Hepatocyte (in vitro differentiated cells): Measurements from ENCODE around the gene NIPAL3. TPM values are rescaled to one million over a fixed set of nuclear protein-coding genes. Genes with fewer than 3 reads are reported as not detected.

ENCODE experiments used
- DNase-seq: peaks from one replicate; pipeline ENCODE4 v3.0.0-alpha.2; 2016; ENCODE audit warnings: low spot score
- H2AFZ ChIP-seq: fragments of 200-600 bp; sonication (generic); 2 replicates; pipeline ENCODE4 v1.6.0; 2016; ENCODE audit warnings: antibody characterized with exemption, mild to moderate bottlenecking
- H3K27ac ChIP-seq: fragments of 200-600 bp; sonication (generic); 2 replicates; pipeline ENCODE4 v1.5.1; 2016; ENCODE audit warnings: mild to moderate bottlenecking
- H3K27me3 ChIP-seq: fragments of 200-600 bp; sonication (generic); 2 replicates; pipeline ENCODE4 v1.6.1; 2016
- H3K36me3 ChIP-seq: fragments of 200-600 bp; sonication (generic); replicated peaks from 2 replicates; pipeline ENCODE4 v1.5.1; 2016; ENCODE audit warnings: low read depth; ENCODE audit not compliant: insufficient read depth
- H3K4me1 ChIP-seq: fragments of 200-600 bp; sonication (generic); 2 replicates; pipeline ENCODE4 v1.5.1; 2016; ENCODE audit warnings: mild to moderate bottlenecking, moderate library complexity; ENCODE audit not compliant: insufficient read depth
- H3K4me2 ChIP-seq: fragments of 200-600 bp; sonication (generic); 2 replicates; pipeline ENCODE4 v1.6.0; 2016
- H3K4me3 ChIP-seq: fragments of 200-600 bp; sonication (generic); 2 replicates; pipeline ENCODE4 v1.5.1; 2016; ENCODE audit warnings: mild to moderate bottlenecking
- H3K79me2 ChIP-seq: fragments of 200-600 bp; sonication (generic); 2 replicates; pipeline ENCODE4 v1.6.0; 2017; ENCODE audit warnings: mild to moderate bottlenecking
- H3K9me2 ChIP-seq: fragments of 200-600 bp; sonication (generic); replicated peaks from 2 replicates; pipeline ENCODE4 v1.6.0; 2017; ENCODE audit warnings: mild to moderate bottlenecking; ENCODE audit not compliant: insufficient read depth
- H3K9me3 ChIP-seq: fragments of 200-600 bp; sonication (generic); 2 replicates; pipeline ENCODE4 v1.5.1; 2016; ENCODE audit warnings: low read depth, mild to moderate bottlenecking
- H4K20me1 ChIP-seq: fragments of 200-600 bp; sonication (generic); 2 replicates; pipeline ENCODE4 v1.6.0; 2016; ENCODE audit warnings: mild to moderate bottlenecking; ENCODE audit not compliant: insufficient read depth, poor library complexity, severe bottlenecking
- CTCF ChIP-seq: fragments of 200-600 bp; sonication (generic); IDR thresholded peaks from 2 replicates; pipeline ENCODE4 v1.5.1; 2016; ENCODE audit warnings: antibody characterized with exemption, mild to moderate bottlenecking; ENCODE audit not compliant: poor library complexity
- EZH2 ChIP-seq: fragments of 200-600 bp; sonication (generic); IDR thresholded peaks from 2 replicates; pipeline ENCODE4 v1.6.1; 2016; ENCODE audit warnings: antibody characterized with exemption, mild to moderate bottlenecking, borderline replicate concordance
- EZH2phosphoT487 ChIP-seq: fragments of 200-600 bp; sonication (generic); IDR thresholded peaks from one replicate; pipeline ENCODE4 v1.6.1; 2018; ENCODE audit warnings: antibody characterized with exemption, mild to moderate bottlenecking, low read depth, moderate library complexity; ENCODE audit not compliant: unreplicated experiment, severe bottlenecking
- WGBS: methylation state at CpG from one replicate; pipeline ENCODE4 v1.1.6; 2016; ENCODE audit warnings: low lambda C conversion rate; ENCODE audit errors: missing lambda C conversion rate; 5-methylcytosine and 5-hydroxymethylcytosine counted together
- polyA plus RNA-seq: library from polyadenylated mRNA; unstranded; fragments of >200 nt; fragmentation: Nextera tagmentation; extraction: Ambion mirVana; gene quantifications from 2 replicates; pipeline ENCODE4 v1.2.1, GENCODE V29; 2016
- total RNA-seq: library from RNA; depleted of rRNA; stranded (reverse); fragments of >200 nt; gene quantifications from 2 replicates; pipeline ENCODE4 v1.2.3, GENCODE V29; 2014

Gene NIPAL3
- total and polyA plus RNA-seq, 2 experiments from 2014 or later: 26.6 to 27.3 TPM

- peaks cover 10% of the 10 kb centered on the region for H3K79me2 ChIP-seq
- H3K4me2 ChIP-seq: no peak overlapping the region
- WGBS: 92% methylated on average over 2 of the region's 2 CpGs
- no peaks in the 10 kb centered on the region for H3K36me3 ChIP-seq
- no peak overlapping the region for H2AFZ ChIP-seq
- no peak overlapping the region for H3K27ac ChIP-seq
- no peaks in the 10 kb centered on the region for H4K20me1 ChIP-seq
- H3K4me3 ChIP-seq: no peak overlapping the region
- no peaks in the 10 kb centered on the region for H3K27me3 ChIP-seq
- H3K9me2 ChIP-seq: no peaks in the 10 kb centered on the region
- no peaks in the 10 kb centered on the region for H3K9me3 ChIP-seq
- DNase-seq: no peak
- peaks cover 13% of the 10 kb centered on the region for H3K4me1 ChIP-seq
- TF ChIP-seq EZH2: no peak
- no peak for TF ChIP-seq EZH2phosphoT487
- no peak for TF ChIP-seq CTCF
Measured at GRCh38 chr1:24421502-24421901, 5.9 kb downstream of the NIPAL3 start.

GRCh38 chr1:24424207-24424606 lies 8.6 kb downstream of the NIPAL3 start:
- H4K20me1 ChIP-seq: no peaks in the 10 kb centered on the region
- no peaks in the 10 kb centered on the region for H3K36me3 ChIP-seq
- H3K4me2 ChIP-seq: no peak overlapping the region
- H3K79me2 ChIP-seq: no peaks in the 10 kb centered on the region
- no peak for DNase-seq
- H3K9me2 ChIP-seq: no peaks in the 10 kb centered on the region
- no peak overlapping the region for H2AFZ ChIP-seq
- TF ChIP-seq EZH2 (no peak), EZH2phosphoT487 (no peak), CTCF (no peak)
- H3K27me3 ChIP-seq: no peaks in the 10 kb centered on the region
- H3K27ac ChIP-seq: no peak overlapping the region
- H3K4me3 ChIP-seq: no peak overlapping the region
- H3K4me1 ChIP-seq: no peaks in the 10 kb centered on the region
- 87% methylated on average over 5 of the region's 5 CpGs for WGBS
- H3K9me3 ChIP-seq: no peaks in the 10 kb centered on the region

- WGBS: 89% methylated on average over 3 of the region's 3 CpGs
Measured at GRCh38 chr1:24424990-24425389, 9.4 kb downstream of the NIPAL3 start.

More at GRCh38 chr1:24424990-24425389, 9.4 kb downstream of the NIPAL3 start:
- Histone ChIP-seq H4K20me1 (no peaks in the 10 kb centered on the region), H3K4me2 (no peak overlapping the region), H3K27me3 (no peaks in the 10 kb centered on the region), H3K4me1 (no peaks in the 10 kb centered on the region), H2AFZ (no peak overlapping the region), H3K79me2 (no peaks in the 10 kb centered on the region), H3K27ac (no peak overlapping the region), H3K36me3 (no peaks in the 10 kb centered on the region), H3K4me3 (no peak overlapping the region), H3K9me3 (no peaks in the 10 kb centered on the region), H3K9me2 (no peaks in the 10 kb centered on the region)
- DNase-seq: no peak
- TF ChIP-seq EZH2phosphoT487 (no peak), EZH2 (no peak), CTCF (no peak)
